ENCODE results near the gene PSMB2. TPM values are rescaled to one million over a fixed set of nuclear protein-coding genes. Genes with fewer than 3 reads are reported as not detected.

The PSMB2 gene
- polyA plus RNA-seq, 1 donor from 2014 or later, result 48.2 TPM

GRCh38 chr1:35619237-35620121 lies 21.8 kb downstream of the PSMB2 start:
- no peak overlapping the region for H3K4me2 ChIP-seq (ENCODE audit: low read length)
- H2AFZ ChIP-seq (ENCODE audit: low read depth, low read length), result no peak overlapping the region
- no peaks in the 10 kb centered on the region for H3K9me2 ChIP-seq (ENCODE audit: insufficient read depth, low read length)
- no peaks in the 10 kb centered on the region for H3K9me3 ChIP-seq (ENCODE audit: low read length)
- H3K9ac ChIP-seq (ENCODE audit: low read length), result no peak overlapping the region
- no peaks in the 10 kb centered on the region for H3F3A ChIP-seq (ENCODE audit: insufficient read depth, low read length, poor library complexity, severe bottlenecking)
- H3K27me3 ChIP-seq (ENCODE audit: insufficient read depth, low read depth, low read length), result no peaks in the 10 kb centered on the region
- TF ChIP-seq RAD21 (conservative IDR thresholded peaks at IDR 0.05) (no peak), POLR2AphosphoS5 (IDR thresholded peaks at IDR 0.05) (no peak), CTCF (IDR thresholded peaks at IDR 0.05; ENCODE audit: poor library complexity, severe bottlenecking) (no peak), EP300 (conservative IDR thresholded peaks at IDR 0.05; ENCODE audit: poor library complexity, severe bottlenecking) (no peak), EZH2 (IDR thresholded peaks at IDR 0.05; ENCODE audit: borderline replicate concordance, insufficient read depth, low read length, poor library complexity, severe bottlenecking) (no peak), TAF1 (IDR thresholded peaks at IDR 0.05; ENCODE audit: low read depth) (no peak)
- TF ChIP-seq, protein P1, sequence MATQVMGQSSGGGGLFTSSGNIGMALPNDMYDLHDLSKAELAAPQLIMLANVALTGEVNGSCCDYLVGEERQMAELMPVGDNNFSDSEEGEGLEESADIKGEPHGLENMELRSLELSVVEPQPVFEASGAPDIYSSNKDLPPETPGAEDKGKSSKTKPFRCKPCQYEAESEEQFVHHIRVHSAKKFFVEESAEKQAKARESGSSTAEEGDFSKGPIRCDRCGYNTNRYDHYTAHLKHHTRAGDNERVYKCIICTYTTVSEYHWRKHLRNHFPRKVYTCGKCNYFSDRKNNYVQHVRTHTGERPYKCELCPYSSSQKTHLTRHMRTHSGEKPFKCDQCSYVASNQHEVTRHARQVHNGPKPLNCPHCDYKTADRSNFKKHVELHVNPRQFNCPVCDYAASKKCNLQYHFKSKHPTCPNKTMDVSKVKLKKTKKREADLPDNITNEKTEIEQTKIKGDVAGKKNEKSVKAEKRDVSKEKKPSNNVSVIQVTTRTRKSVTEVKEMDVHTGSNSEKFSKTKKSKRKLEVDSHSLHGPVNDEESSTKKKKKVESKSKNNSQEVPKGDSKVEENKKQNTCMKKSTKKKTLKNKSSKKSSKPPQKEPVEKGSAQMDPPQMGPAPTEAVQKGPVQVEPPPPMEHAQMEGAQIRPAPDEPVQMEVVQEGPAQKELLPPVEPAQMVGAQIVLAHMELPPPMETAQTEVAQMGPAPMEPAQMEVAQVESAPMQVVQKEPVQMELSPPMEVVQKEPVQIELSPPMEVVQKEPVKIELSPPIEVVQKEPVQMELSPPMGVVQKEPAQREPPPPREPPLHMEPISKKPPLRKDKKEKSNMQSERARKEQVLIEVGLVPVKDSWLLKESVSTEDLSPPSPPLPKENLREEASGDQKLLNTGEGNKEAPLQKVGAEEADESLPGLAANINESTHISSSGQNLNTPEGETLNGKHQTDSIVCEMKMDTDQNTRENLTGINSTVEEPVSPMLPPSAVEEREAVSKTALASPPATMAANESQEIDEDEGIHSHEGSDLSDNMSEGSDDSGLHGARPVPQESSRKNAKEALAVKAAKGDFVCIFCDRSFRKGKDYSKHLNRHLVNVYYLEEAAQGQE (IDR thresholded peaks at IDR 0.05; ENCODE audit: borderline replicate concordance), result no peak
- H4K20me1 ChIP-seq (ENCODE audit: insufficient read depth), result no peaks in the 10 kb centered on the region
- H3K4me3 ChIP-seq (ENCODE audit: low read length), result no peak overlapping the region
- H3K36me3 ChIP-seq (ENCODE audit: insufficient read depth, low read length), result no peaks in the 10 kb centered on the region
- H3K79me2 ChIP-seq (replicated peaks; ENCODE audit: insufficient read depth, low read length), result no peaks in the 10 kb centered on the region
- no peak overlapping the region for H3K27ac ChIP-seq (ENCODE audit: low read length)

GRCh38 chr1:35615440-35615839 lies 25.9 kb downstream of the PSMB2 start:
- Histone ChIP-seq H3K27me3 (ENCODE audit: insufficient read depth, low read depth, low read length) (no peaks in the 10 kb centered on the region), H3K4me3 (ENCODE audit: low read length) (no peak overlapping the region), H2AFZ (ENCODE audit: low read depth, low read length) (no peak overlapping the region), H3K9me2 (ENCODE audit: insufficient read depth, low read length) (no peaks in the 10 kb centered on the region), H4K20me1 (ENCODE audit: insufficient read depth) (no peaks in the 10 kb centered on the region), H3K9ac (ENCODE audit: low read length) (no peak overlapping the region), H3F3A (ENCODE audit: insufficient read depth, low read length, poor library complexity, severe bottlenecking) (no peaks in the 10 kb centered on the region), H3K79me2 (replicated peaks; ENCODE audit: insufficient read depth, low read length) (no peaks in the 10 kb centered on the region), H3K27ac (ENCODE audit: low read length) (no peak overlapping the region), H3K36me3 (ENCODE audit: insufficient read depth, low read length) (no peaks in the 10 kb centered on the region), H3K9me3 (ENCODE audit: low read length) (no peaks in the 10 kb centered on the region), H3K4me2 (ENCODE audit: low read length) (no peak overlapping the region)
- TF ChIP-seq CTCF (IDR thresholded peaks at IDR 0.05; ENCODE audit: poor library complexity, severe bottlenecking) (no peak), SMC3 (conservative IDR thresholded peaks at IDR 0.05; ENCODE audit: poor library complexity) (no peak), RAD21 (conservative IDR thresholded peaks at IDR 0.05) (no peak), EZH2 (IDR thresholded peaks at IDR 0.05; ENCODE audit: borderline replicate concordance, insufficient read depth, low read length, poor library complexity, severe bottlenecking) (no peak), TAF1 (IDR thresholded peaks at IDR 0.05; ENCODE audit: low read depth) (no peak), MXI1 (conservative IDR thresholded peaks at IDR 0.05; ENCODE audit: poor library complexity, severe bottlenecking) (no peak), EP300 (conservative IDR thresholded peaks at IDR 0.05; ENCODE audit: poor library complexity, severe bottlenecking) (no peak), POLR2AphosphoS5 (IDR thresholded peaks at IDR 0.05) (no peak)
- TF ChIP-seq, protein P1 (IDR thresholded peaks at IDR 0.05; ENCODE audit: borderline replicate concordance), result no peak

All from neural cell (in vitro differentiated cells).